H1 (cell line): ENCODE data around the gene LYL1.

Experiments used
- BACH1 ChIP-seq: IDR thresholded peaks from 2 replicates; pipeline ENCODE4 v1.6.1; 2012; ENCODE audit warnings: low read length, improper control_type of control experiment
- BRCA1 ChIP-seq: IDR thresholded peaks from 2 replicates; pipeline ENCODE4 v1.6.1; 2012; ENCODE audit warnings: low read depth, low read length, improper control_type of control experiment
- CHD1 ChIP-seq: IDR thresholded peaks from 2 replicates; pipeline ENCODE4 v1.6.1; 2012; ENCODE audit warnings: low read depth, low read length, improper control_type of control experiment
- FOSL1 ChIP-seq: IDR thresholded peaks from 2 replicates; pipeline ENCODE4 v1.6.1; 2011; ENCODE audit warnings: mild to moderate bottlenecking, low read depth, low read length, moderate library complexity; ENCODE audit not compliant: insufficient read depth
- POLR2A ChIP-seq, 2 experiments: IDR thresholded peaks; 1 replicate in 1 of 2; 2 replicates in 1 of 2; pipeline ENCODE4 v1.6.1; 2011; ENCODE audit warnings: low read depth in 2 of 2, low read length in 2 of 2, mild to moderate bottlenecking in 2 of 2; ENCODE audit errors: control extremely low read depth in 1 of 2
- POLR2AphosphoS5 ChIP-seq: IDR thresholded peaks from 2 replicates; pipeline ENCODE4 v1.6.1; 2011; ENCODE audit warnings: low read depth, low read length
- RBBP5 ChIP-seq: IDR thresholded peaks from 2 replicates; pipeline ENCODE4 v1.7.1; 2012; ENCODE audit warnings: low read depth, mild to moderate bottlenecking, inconsistent platforms, low read length, moderate library complexity, borderline replicate concordance
- TAF7 ChIP-seq: optimal IDR thresholded peaks from 2 replicates; pipeline ENCODE3; 2011; ENCODE audit warnings: low read depth, mild to moderate bottlenecking, inconsistent platforms, low read length, moderate library complexity, borderline replicate concordance
- YY1 ChIP-seq: IDR thresholded peaks from 2 replicates; pipeline ENCODE4 v1.6.1; 2011; ENCODE audit warnings: low read depth, mild to moderate bottlenecking, low read length
- TF ChIP-seq, protein P1 (sequence below), 3 experiments: IDR thresholded peaks; 1 replicate in 2 of 3; 2 replicates in 1 of 3; pipeline versions ENCODE4 v1.5.1 to v1.6.1; 2011; ENCODE audit warnings: low read length in 3 of 3, mild to moderate bottlenecking in 3 of 3, inconsistent platforms in 2 of 3, low read depth in 1 of 3, moderate library complexity in 1 of 3; ENCODE audit not compliant: insufficient read depth in 1 of 3; ENCODE audit errors: control extremely low read depth in 1 of 3
- TF ChIP-seq, protein P2 (sequence below): IDR thresholded peaks from 2 replicates; pipeline ENCODE4 v1.6.1; 2012; ENCODE audit warnings: low read length, inconsistent platforms

DNA sequence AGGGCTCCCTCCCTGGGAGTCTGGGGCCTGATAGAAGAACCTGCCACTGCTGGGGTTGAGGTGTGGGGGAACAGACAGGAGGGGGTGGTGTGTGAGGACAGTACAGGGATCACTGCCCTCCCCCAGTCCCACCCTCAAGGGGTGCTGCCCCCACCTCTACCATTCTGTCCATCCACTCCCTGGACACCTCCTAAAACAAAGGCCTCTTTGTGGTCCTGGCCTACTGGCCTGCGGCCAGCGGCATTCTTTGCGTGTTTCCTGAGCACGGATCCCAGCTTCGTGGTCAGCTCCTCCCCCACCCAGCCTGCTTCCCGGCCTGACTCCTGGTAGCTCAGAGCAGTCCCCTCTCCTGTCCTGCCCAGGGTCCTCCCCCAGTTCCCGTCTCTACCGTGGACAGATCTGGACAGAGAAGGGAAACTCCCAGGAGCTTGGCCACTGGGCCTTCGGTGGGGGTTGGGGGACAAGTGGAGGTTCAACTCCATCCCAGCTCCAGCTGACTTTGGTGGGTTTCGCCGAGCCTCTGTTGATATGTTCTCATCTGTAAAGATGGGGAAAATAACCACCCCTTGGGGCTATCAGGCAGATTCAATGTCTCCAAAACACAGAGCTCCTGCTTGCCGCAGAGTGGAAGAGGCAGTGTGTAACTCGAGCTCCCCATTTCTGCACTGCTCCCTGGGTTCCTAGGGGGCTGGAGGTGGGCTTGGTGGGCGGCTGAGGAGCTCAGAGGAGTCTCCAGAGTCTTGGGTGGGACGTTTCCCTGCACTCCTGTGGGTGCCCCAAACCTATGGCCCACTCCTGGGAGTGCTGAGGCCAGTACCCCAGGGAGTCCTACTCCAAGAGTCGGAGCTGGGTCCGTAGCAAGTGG, 48.7 kb downstream of the LYL1 start:
- TF ChIP-seq BACH1 (no peak), POLR2AphosphoS5 (no peak), YY1 (no peak), CHD1 (no peak), POLR2A (IDR thresholded peaks at IDR 0.05; ENCODE audit: control extremely low read depth in 1 of 2, low read depth in 2 of 2, low read length in 2 of 2) (no peak), RBBP5 (no peak), TAF7 (no peak), FOSL1 (no peak), BRCA1 (no peak)
- TF ChIP-seq, protein P1, sequence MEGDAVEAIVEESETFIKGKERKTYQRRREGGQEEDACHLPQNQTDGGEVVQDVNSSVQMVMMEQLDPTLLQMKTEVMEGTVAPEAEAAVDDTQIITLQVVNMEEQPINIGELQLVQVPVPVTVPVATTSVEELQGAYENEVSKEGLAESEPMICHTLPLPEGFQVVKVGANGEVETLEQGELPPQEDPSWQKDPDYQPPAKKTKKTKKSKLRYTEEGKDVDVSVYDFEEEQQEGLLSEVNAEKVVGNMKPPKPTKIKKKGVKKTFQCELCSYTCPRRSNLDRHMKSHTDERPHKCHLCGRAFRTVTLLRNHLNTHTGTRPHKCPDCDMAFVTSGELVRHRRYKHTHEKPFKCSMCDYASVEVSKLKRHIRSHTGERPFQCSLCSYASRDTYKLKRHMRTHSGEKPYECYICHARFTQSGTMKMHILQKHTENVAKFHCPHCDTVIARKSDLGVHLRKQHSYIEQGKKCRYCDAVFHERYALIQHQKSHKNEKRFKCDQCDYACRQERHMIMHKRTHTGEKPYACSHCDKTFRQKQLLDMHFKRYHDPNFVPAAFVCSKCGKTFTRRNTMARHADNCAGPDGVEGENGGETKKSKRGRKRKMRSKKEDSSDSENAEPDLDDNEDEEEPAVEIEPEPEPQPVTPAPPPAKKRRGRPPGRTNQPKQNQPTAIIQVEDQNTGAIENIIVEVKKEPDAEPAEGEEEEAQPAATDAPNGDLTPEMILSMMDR (IDR thresholded peaks at IDR 0.05; ENCODE audit: control extremely low read depth in 1 of 3, insufficient read depth in 1 of 3, low read depth in 1 of 3, low read length in 3 of 3) = no peak
- TF ChIP-seq, protein P2, sequence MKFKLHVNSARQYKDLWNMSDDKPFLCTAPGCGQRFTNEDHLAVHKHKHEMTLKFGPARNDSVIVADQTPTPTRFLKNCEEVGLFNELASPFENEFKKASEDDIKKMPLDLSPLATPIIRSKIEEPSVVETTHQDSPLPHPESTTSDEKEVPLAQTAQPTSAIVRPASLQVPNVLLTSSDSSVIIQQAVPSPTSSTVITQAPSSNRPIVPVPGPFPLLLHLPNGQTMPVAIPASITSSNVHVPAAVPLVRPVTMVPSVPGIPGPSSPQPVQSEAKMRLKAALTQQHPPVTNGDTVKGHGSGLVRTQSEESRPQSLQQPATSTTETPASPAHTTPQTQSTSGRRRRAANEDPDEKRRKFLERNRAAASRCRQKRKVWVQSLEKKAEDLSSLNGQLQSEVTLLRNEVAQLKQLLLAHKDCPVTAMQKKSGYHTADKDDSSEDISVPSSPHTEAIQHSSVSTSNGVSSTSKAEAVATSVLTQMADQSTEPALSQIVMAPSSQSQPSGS = no peak
